GM18870 (cell line): ENCODE data around the gene C16orf74.

Experiments
- ATAC-seq: cut with Tn5 transposase; IDR thresholded peaks from one replicate; pipeline ENCODE4 v1.9.1; 2021; ENCODE audit warnings: moderate library complexity; ENCODE audit not compliant: unreplicated experiment

Gene C16orf74

DNA sequence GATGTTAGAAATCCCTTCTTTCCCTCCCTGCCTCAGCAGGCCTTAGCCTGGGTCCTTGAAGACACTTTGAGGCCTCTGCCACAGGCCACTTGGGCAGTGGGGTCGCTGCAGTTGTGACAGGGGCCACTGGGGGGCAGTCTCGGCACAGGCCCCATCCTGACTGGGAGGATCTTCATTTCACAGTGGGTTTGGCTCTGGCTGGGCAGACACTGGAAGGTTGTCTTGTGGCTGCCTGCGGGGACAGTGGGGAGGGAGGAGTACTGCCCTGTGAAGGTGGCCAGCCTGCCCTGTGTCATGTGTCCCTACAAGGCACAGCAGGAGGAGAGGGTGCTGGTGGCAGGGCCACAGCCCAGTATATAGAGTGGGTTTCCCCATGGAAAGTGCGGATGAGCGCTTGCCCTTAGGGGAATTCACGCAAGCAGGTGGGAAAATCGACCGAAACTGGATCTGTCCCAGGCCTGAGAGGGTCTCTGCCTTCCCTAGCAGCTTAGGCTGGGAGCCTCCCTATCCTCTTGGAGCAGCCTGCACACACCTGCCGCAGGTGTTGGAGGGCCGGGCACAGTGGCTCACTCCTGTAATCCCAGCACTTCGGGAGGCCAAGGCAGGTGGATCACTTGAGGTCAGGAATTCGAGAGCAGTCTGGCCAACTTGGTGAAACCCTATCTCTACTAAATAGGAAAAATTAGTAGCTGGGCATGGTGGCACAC is 90.9 kb downstream of the C16orf74 start:
- ATAC-seq, result no peak

DNA sequence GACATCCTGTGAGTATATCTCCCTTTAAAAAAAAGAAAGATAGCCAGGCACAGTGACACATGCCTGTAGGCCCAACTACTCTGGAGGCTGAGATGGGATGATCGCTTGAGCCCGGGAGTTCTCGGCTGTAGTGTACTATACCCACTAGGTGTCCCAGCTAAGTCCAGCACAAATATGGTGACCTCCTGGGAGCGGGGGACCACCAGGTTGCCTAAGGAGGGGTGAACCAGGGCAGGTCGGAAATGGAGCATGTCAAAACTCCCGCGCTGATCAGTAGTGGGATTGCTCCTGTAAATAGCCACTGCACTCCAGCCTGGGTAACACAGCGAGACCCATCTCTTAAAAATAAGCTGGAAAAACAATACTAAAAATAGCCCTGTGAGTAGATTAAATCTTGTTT is 91.6 kb downstream of the C16orf74 start:
- ATAC-seq, result no peak

DNA sequence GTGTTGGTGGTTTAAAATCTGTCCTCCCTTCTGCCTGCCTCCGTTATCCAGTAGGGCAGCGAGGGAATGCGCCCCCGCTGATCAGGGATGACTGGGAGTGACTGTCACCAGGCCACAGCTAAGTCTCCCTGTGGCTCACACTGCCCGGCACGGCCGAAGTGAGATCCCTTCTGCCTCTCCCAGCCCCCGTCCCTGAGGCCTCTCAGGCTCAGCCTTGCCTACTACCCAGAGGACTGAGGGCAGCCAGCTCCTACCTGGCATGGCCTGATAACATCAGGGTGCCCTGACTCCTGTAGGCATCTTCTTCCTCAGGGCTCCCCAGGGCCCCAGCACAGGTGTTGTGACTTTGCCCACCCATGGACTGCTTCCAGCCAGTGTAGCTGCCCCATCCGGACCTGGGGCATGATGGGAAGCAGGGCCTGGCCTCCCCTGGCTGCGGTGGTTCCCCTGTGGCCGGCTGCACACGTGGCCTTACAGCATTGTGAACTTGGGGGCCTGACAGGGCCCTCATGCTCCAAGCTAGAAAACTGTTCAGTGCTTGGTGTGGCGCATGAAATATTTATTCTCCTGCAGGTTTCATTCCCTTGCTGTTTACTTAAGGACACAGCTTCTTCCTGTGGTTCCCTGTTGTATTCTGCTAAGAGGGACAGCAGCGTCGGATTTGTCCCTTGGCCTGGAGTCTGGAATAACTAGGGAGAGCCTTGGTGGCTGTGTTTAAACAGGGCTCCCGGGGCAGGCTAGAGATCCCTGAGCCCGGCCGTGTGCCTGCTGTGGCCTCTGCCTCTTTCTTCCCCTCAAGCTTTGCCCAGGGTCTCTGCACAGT is 92.2 kb downstream of the C16orf74 start:
- no peak for ATAC-seq

DNA sequence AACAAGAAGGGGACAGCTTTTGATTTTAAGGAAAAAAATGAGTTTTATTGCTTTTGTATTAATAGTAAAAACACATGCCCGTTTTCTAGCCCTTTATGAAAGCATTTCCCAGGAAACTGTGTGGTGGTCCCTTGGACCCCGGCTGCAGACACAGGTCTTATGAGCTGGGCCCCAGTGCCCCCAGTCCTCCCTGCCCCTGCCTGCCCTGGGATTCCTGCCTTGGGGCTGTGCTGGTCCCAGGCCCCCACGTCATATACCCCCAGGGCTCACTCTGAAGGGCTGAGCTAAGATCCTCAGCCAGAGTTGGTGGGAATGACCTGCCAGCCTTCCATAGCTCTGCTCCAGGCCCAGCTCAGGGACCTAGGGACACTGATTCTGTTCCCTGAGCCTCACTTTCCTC is 92.9 kb downstream of the C16orf74 start:
- ATAC-seq, result no peak
